ENCODE results near the gene TAS2R50. TPM values are rescaled to one million over a fixed set of nuclear protein-coding genes. Genes with fewer than 3 reads are reported as not detected.
A peak's percentile ranks its signal among the peaks of the same experiment; 100 is the strongest.
"Not testable (repeated sequence)": the region's sequence is repeated elsewhere in the genome, so short reads cannot be mapped to it uniquely, and the experiment has no call there.

The TAS2R50 gene
- total RNA-seq (2022) = 0.86 and 1.1 TPM in 2 replicates
- percentile 85 among the genes with signal in this experiment for Bru-seq, nascent RNA
- BruChase-seq, experiment 1, labeled RNA remaining after a 6-hour chase = percentile 72 among the genes with signal in this experiment
- percentile 88 among the genes with signal in this experiment for BruChase-seq, experiment 2, labeled RNA remaining after a 2-hour chase
- long read RNA-seq = 0 reads

- peaks cover 7% of the 10 kb centered on the region for H3K9me3 Mint-ChIP-seq (ENCODE audit: unreplicated experiment)
- CTCF ChIA-PET = interaction anchor here (0.6 to 0.7 kb wide), 2 partner anchors 386 to 500 kb away, joined by 3 to 4 read pairs; no protein-coding TSS in a partner anchor
Measured at GRCh38 chr12:10986812-10987211, at the start of gene TAS2R50. TAS2R50 (minus strand) TSS chr12:10986912; CDS start chr12:10986860, 52 bp downstream.

GRCh38 chr12:11033959-11034358 lies 47.2 kb upstream of the TAS2R50 start:
- CTCF ChIA-PET; intact Hi-C loops (cut with micrococcal nuclease); H3K27ac Mint-ChIP-seq (ENCODE audit: low read depth, unreplicated experiment); H3K4me1 Mint-ChIP-seq (ENCODE audit: insufficient read depth, unreplicated experiment); H3K4me3 Mint-ChIP-seq (ENCODE audit: unreplicated experiment); H3K27me3 Mint-ChIP-seq (ENCODE audit: insufficient read depth, unreplicated experiment); DNase-seq (ENCODE audit: unreplicated experiment); BruUV-seq (replicated peaks); H3K36me3 Mint-ChIP-seq (ENCODE audit: insufficient read depth, unreplicated experiment); H3K9me3 Mint-ChIP-seq (ENCODE audit: unreplicated experiment); POLR2A ChIA-PET: not testable (repeated sequence)

More at GRCh38 chr12:10986812-10987211, at the start of gene TAS2R50:
- H3K4me3 Mint-ChIP-seq (ENCODE audit: unreplicated experiment) = no peak within 1 kb of the TSS
- peaks cover 9% of the 10 kb centered on the region for H3K36me3 Mint-ChIP-seq (ENCODE audit: insufficient read depth, unreplicated experiment)
- H3K27me3 Mint-ChIP-seq (ENCODE audit: insufficient read depth, unreplicated experiment) = no peaks in the 10 kb centered on the region
- BruUV-seq (replicated peaks) = no TSS peak
- POLR2A ChIA-PET = interaction anchor here (1.5 kb wide), 1 partner anchor 10 kb away, joined by 3 read pairs; no protein-coding TSS in a partner anchor
- intact Hi-C loops (cut with micrococcal nuclease) = no loop called here
- no peak within 1 kb of the TSS for H3K27ac Mint-ChIP-seq (ENCODE audit: low read depth, unreplicated experiment)
- H3K4me1 Mint-ChIP-seq (ENCODE audit: insufficient read depth, unreplicated experiment) = no peaks in the 10 kb centered on the region
- no peak for TF ChIP-seq CTCF (IDR thresholded peaks at IDR 0.05; ENCODE audit: unreplicated experiment)
- no peak for DNase-seq (ENCODE audit: unreplicated experiment)

GRCh38 chr12:11031307-11031706 lies 44.6 kb upstream of the TAS2R50 start, which contains the start of gene TAS2R31:
TAS2R31 (minus strand) TSS chr12:11031407; CDS start chr12:11031335, 72 bp downstream.
- no peak within 1 kb of the TSS for H3K4me3 Mint-ChIP-seq (ENCODE audit: unreplicated experiment)
- no peak for TF ChIP-seq CTCF (IDR thresholded peaks at IDR 0.05; ENCODE audit: unreplicated experiment)
- H3K4me1 Mint-ChIP-seq (ENCODE audit: insufficient read depth, unreplicated experiment) = no peaks in the 10 kb centered on the region
- ChIA-PET POLR2A (no interaction called here), CTCF (interaction anchor here (0.6 to 1.0 kb wide), 4 partner anchors 34 to 1280 kb away, joined by 3 to 4 read pairs (median 3); no protein-coding TSS in a partner anchor)
- H3K27me3 Mint-ChIP-seq (ENCODE audit: insufficient read depth, unreplicated experiment) = no peaks in the 10 kb centered on the region
- no peaks in the 10 kb centered on the region for H3K9me3 Mint-ChIP-seq (ENCODE audit: unreplicated experiment)
- H3K27ac Mint-ChIP-seq (ENCODE audit: low read depth, unreplicated experiment) = no peak within 1 kb of the TSS
- peaks cover 6% of the 10 kb centered on the region for H3K36me3 Mint-ChIP-seq (ENCODE audit: insufficient read depth, unreplicated experiment)
- BruUV-seq (replicated peaks) = no TSS peak
- intact Hi-C loops (cut with micrococcal nuclease) = no loop called here
- DNase-seq (ENCODE audit: unreplicated experiment) = no peak

GRCh38 chr12:11026118-11026517 lies 39.4 kb upstream of the TAS2R50 start:
- Mint-ChIP-seq H3K4me1 (ENCODE audit: insufficient read depth, unreplicated experiment) (no peaks in the 10 kb centered on the region), H3K27me3 (ENCODE audit: insufficient read depth, unreplicated experiment) (no peaks in the 10 kb centered on the region), H3K36me3 (ENCODE audit: insufficient read depth, unreplicated experiment) (peaks cover 6% of the 10 kb centered on the region), H3K4me3 (ENCODE audit: unreplicated experiment) (no peak overlapping the region), H3K9me3 (ENCODE audit: unreplicated experiment) (peaks cover 8% of the 10 kb centered on the region), H3K27ac (ENCODE audit: low read depth, unreplicated experiment) (no peak overlapping the region)
- no peak for DNase-seq (ENCODE audit: unreplicated experiment)
- BruUV-seq (replicated peaks) = no TSS peak
- no peak for TF ChIP-seq CTCF (IDR thresholded peaks at IDR 0.05; ENCODE audit: unreplicated experiment)
- intact Hi-C loops (cut with micrococcal nuclease) = no loop called here
- ChIA-PET CTCF (no interaction called here), POLR2A (interaction anchor here (0.6 kb wide), 1 partner anchor 105 kb away, joined by 3 read pairs; no protein-coding TSS in a partner anchor)
